Prostate gland (tissue), 2 donors: Measurements from ENCODE around the gene NLGN4Y.

ENCODE experiments used
- CTCF ChIP-seq, 4 experiments: fragments of 200-600 bp in 2 of 4; fragments of 450-650 bp in 2 of 4; sonication (generic) in 2 of 4; IDR thresholded peaks; 1 replicate in 3 of 4; 2 replicates in 1 of 4; pipeline ENCODE4 v1.5.1; 2016 to 2019; ENCODE audit warnings: antibody characterized with exemption in 4 of 4, mild to moderate bottlenecking in 2 of 4, moderate library complexity in 2 of 4
- POLR2A ChIP-seq: fragments of 450-650 bp; IDR thresholded peaks from one replicate; pipeline ENCODE4 v1.6.1; 2016; ENCODE audit warnings: antibody characterized with exemption, mild to moderate bottlenecking

- TF ChIP-seq CTCF (IDR thresholded peaks at IDR 0.05) (no peak), POLR2A (no peak)
These were observed 300.3 kb downstream of the NLGN4Y start for GRCh38 chrY:14824583-14824982.
